ENCODE measurements around the gene UBE2K.

UBE2K gene

GRCh38 chr4:39822662-39823061, 124.7 kb downstream of the UBE2K start:
- Histone ChIP-seq H3K27me3 (ENCODE audit: insufficient read depth, low read length) (no peaks in the 10 kb centered on the region), H3K36me3 (ENCODE audit: insufficient read depth, low read length) (peaks cover under 1% of the 10 kb centered on the region; the same call in 1 of the 2 replicates), H3K4me3 (ENCODE audit: low read depth, low read length) (no peak overlapping the region), H3K27ac (ENCODE audit: low read depth, low read length) (no peak overlapping the region), H3K79me2 (ENCODE audit: control insufficient read depth, insufficient read depth, low read length, unreplicated experiment) (no peaks in the 10 kb centered on the region), H2AFZ (ENCODE audit: low read length, unreplicated experiment) (no peak overlapping the region), H3K4me1 (ENCODE audit: control insufficient read depth, insufficient read depth, low read length, unreplicated experiment) (peaks cover 8% of the 10 kb centered on the region)

- Histone ChIP-seq H3K4me3 (ENCODE audit: low read depth, low read length) (no peak overlapping the region), H3K27me3 (ENCODE audit: insufficient read depth, low read length) (no peaks in the 10 kb centered on the region), H3K36me3 (ENCODE audit: insufficient read depth, low read length) (peaks cover 5% of the 10 kb centered on the region), H3K4me1 (ENCODE audit: control insufficient read depth, insufficient read depth, low read length, unreplicated experiment) (peaks cover 8% of the 10 kb centered on the region), H3K79me2 (ENCODE audit: control insufficient read depth, insufficient read depth, low read length, unreplicated experiment) (no peaks in the 10 kb centered on the region), H2AFZ (ENCODE audit: low read length, unreplicated experiment) (no peak overlapping the region), H3K27ac (ENCODE audit: low read depth, low read length) (no peak overlapping the region)
Observed at GRCh38 chr4:39823191-39823590, 125.3 kb downstream of the UBE2K start.

GRCh38 chr4:39825090-39825489, 127.2 kb downstream of the UBE2K start:
- Histone ChIP-seq H3K36me3 (ENCODE audit: insufficient read depth, low read length) (peaks cover 6% of the 10 kb centered on the region), H3K4me3 (ENCODE audit: low read depth, low read length) (no peak overlapping the region), H3K27me3 (ENCODE audit: insufficient read depth, low read length) (no peaks in the 10 kb centered on the region), H2AFZ (ENCODE audit: low read length, unreplicated experiment) (no peak overlapping the region), H3K27ac (ENCODE audit: low read depth, low read length) (no peak overlapping the region), H3K4me1 (ENCODE audit: control insufficient read depth, insufficient read depth, low read length, unreplicated experiment) (peaks cover 8% of the 10 kb centered on the region), H3K79me2 (ENCODE audit: control insufficient read depth, insufficient read depth, low read length, unreplicated experiment) (no peaks in the 10 kb centered on the region)

- Histone ChIP-seq H3K79me2 (ENCODE audit: control insufficient read depth, insufficient read depth, low read length, unreplicated experiment) (no peaks in the 10 kb centered on the region), H2AFZ (ENCODE audit: low read length, unreplicated experiment) (no peak overlapping the region), H3K36me3 (ENCODE audit: insufficient read depth, low read length) (peaks cover 11% of the 10 kb centered on the region), H3K4me3 (ENCODE audit: low read depth, low read length) (no peak overlapping the region), H3K4me1 (ENCODE audit: control insufficient read depth, insufficient read depth, low read length, unreplicated experiment) (peaks cover 8% of the 10 kb centered on the region), H3K27me3 (ENCODE audit: insufficient read depth, low read length) (no peaks in the 10 kb centered on the region), H3K27ac (ENCODE audit: low read depth, low read length) (peak overlapping the region; percentile 47)
Observed at GRCh38 chr4:39825741-39826231, 127.8 kb downstream of the UBE2K start.

Data from ACC112 (cell line).